HG03045 (cell line): Measurements from ENCODE around the gene SLC15A5.

Source experiments
- ATAC-seq: cut with Tn5 transposase; IDR thresholded peaks from one replicate; pipeline ENCODE4 v1.9.1; 2021; ENCODE audit warnings: mild to moderate bottlenecking, moderate library complexity; ENCODE audit not compliant: unreplicated experiment

SLC15A5 gene

GRCh38 chr12:16184681-16185080 lies 92.8 kb downstream of the SLC15A5 start:
- ATAC-seq, result no peak

GRCh38 chr12:16183541-16183940 lies 93.9 kb downstream of the SLC15A5 start:
- ATAC-seq, result no peak

GRCh38 chr12:16175840-16176239 lies 101.6 kb downstream of the SLC15A5 start:
- no peak for ATAC-seq

GRCh38 chr12:16174282-16174681 lies 103.2 kb downstream of the SLC15A5 start:
- ATAC-seq, result no peak

- ATAC-seq, result no peak
Measured at GRCh38 chr12:16171348-16171747, 106.1 kb downstream of the SLC15A5 start.

GRCh38 chr12:16168078-16168477 lies 109.4 kb downstream of the SLC15A5 start:
- ATAC-seq, result no peak

- no peak for ATAC-seq
Measured at GRCh38 chr12:16166563-16167470, 110.7 kb downstream of the SLC15A5 start.

GRCh38 chr12:16165506-16165905 lies 112.0 kb downstream of the SLC15A5 start:
- no peak for ATAC-seq

GRCh38 chr12:16163901-16164300 lies 113.6 kb downstream of the SLC15A5 start:
- ATAC-seq, result no peak

- ATAC-seq, result no peak
Measured at GRCh38 chr12:16163146-16163545, 114.3 kb downstream of the SLC15A5 start.

GRCh38 chr12:16159571-16159970 lies 117.9 kb downstream of the SLC15A5 start:
- no peak for ATAC-seq

GRCh38 chr12:16158050-16158449 lies 119.4 kb downstream of the SLC15A5 start:
- no peak for ATAC-seq

GRCh38 chr12:16155938-16156337 lies 121.5 kb downstream of the SLC15A5 start:
- no peak for ATAC-seq

GRCh38 chr12:16154990-16155389 lies 122.5 kb downstream of the SLC15A5 start:
- ATAC-seq, result no peak

- no peak for ATAC-seq
Measured at GRCh38 chr12:16152885-16153673, 124.4 kb downstream of the SLC15A5 start.

- ATAC-seq, result no peak
Measured at GRCh38 chr12:16150276-16150675, 127.2 kb downstream of the SLC15A5 start.

- ATAC-seq, result no peak
Measured at GRCh38 chr12:16148938-16149337, 128.5 kb downstream of the SLC15A5 start.
